HEK293T (cell line): ENCODE measurements around the gene CNOT9.

Experiments used
- CTCF ChIA-PET: fragments of 350-600 bp; formaldehyde crosslinking; extraction: SDS; loops from one replicate; lab custom pipeline; 2021; ENCODE audit warnings: antibody characterized with exemption, inconsistent platforms; lab: Yijun Ruan, JAX
- POLR2A ChIA-PET: fragments of 350-600 bp; formaldehyde crosslinking; extraction: SDS; loops from one replicate; lab custom pipeline; 2020; ENCODE audit warnings: antibody characterized with exemption, inconsistent platforms; lab: Yijun Ruan, JAX
- DNase-seq: peaks from one replicate; pipeline ENCODE4 v3.0.0; 2012; ENCODE audit warnings: mixed read lengths; ENCODE audit errors: extremely low spot score
- ARNT ChIP-seq: fragments of 450-650 bp; IDR thresholded peaks from 2 replicates; pipeline ENCODE4 v1.6.1; 2017; ENCODE audit warnings: mild to moderate bottlenecking
- BHLHE40 ChIP-seq: fragments of 450-650 bp; IDR thresholded peaks from 2 replicates; pipeline ENCODE4 v1.6.1; 2016; ENCODE audit warnings: mild to moderate bottlenecking, moderate library complexity, borderline replicate concordance
- CTBP1 ChIP-seq: fragments of 450-650 bp; IDR thresholded peaks from 2 replicates; pipeline ENCODE4 v1.6.1; 2016; ENCODE audit warnings: borderline replicate concordance
- ELF4 ChIP-seq: fragments of 450-650 bp; IDR thresholded peaks from 2 replicates; pipeline ENCODE4 v1.6.1; 2017; ENCODE audit warnings: antibody characterized with exemption
- FOXA1 ChIP-seq: fragments of 450-650 bp; IDR thresholded peaks from 2 replicates; pipeline ENCODE4 v1.6.1; 2016; ENCODE audit warnings: mild to moderate bottlenecking
- FOXK2 ChIP-seq: fragments of 450-650 bp; IDR thresholded peaks from 2 replicates; pipeline ENCODE4 v1.6.1; 2016; ENCODE audit warnings: mild to moderate bottlenecking
- FOXM1 ChIP-seq: fragments of 450-650 bp; IDR thresholded peaks from 2 replicates; pipeline ENCODE4 v1.6.1; 2017; ENCODE audit warnings: mild to moderate bottlenecking, borderline replicate concordance
- HDGF ChIP-seq: fragments of 450-650 bp; IDR thresholded peaks from 2 replicates; pipeline ENCODE4 v1.6.1; 2017; ENCODE audit warnings: antibody characterized with exemption, borderline replicate concordance
- L3MBTL2 ChIP-seq: fragments of 450-650 bp; conservative IDR thresholded peaks from 2 replicates; pipeline ENCODE4 v1.6.1; 2016; ENCODE audit warnings: mild to moderate bottlenecking
- LEF1 ChIP-seq: fragments of 450-650 bp; IDR thresholded peaks from 2 replicates; pipeline ENCODE4 v1.6.1; 2017; ENCODE audit warnings: mild to moderate bottlenecking, borderline replicate concordance
- NFRKB ChIP-seq: fragments of 450-650 bp; IDR thresholded peaks from 2 replicates; pipeline ENCODE4 v1.6.1; 2016; ENCODE audit warnings: mild to moderate bottlenecking, moderate library complexity
- SP1 ChIP-seq: fragments of 450-650 bp; IDR thresholded peaks from 2 replicates; pipeline ENCODE4 v1.6.1; 2017
- SUZ12 ChIP-seq: fragments of 450-650 bp; IDR thresholded peaks from 2 replicates; pipeline ENCODE4 v1.6.1; 2016; ENCODE audit warnings: mild to moderate bottlenecking
- TARDBP ChIP-seq: fragments of 450-650 bp; IDR thresholded peaks from 2 replicates; pipeline ENCODE4 v1.6.1; 2016
- ZNF384 ChIP-seq: fragments of 450-650 bp; IDR thresholded peaks from 2 replicates; pipeline ENCODE4 v1.6.1; 2016
- TF ChIP-seq, protein P1 (sequence below): fragments of 450-650 bp; IDR thresholded peaks from 2 replicates; pipeline ENCODE4 v1.6.1; 2016

The CNOT9 gene

DNA sequence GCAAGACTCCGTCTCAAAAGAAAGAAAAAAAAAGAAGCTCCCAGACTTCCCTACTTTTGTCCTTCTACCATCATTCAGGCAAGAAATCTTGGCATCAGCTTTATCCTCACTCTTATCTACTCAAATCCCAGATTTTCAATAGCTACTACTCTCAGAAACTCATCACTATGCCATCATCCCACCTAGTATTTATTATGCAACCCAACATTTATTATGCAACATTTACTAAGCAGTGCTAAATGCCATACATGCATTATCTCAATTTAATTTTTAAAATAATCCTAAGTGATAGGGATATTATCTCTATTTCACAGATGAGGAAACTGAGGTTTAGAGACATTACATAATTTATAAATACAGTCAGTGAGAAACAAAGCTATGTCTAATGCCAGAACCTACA is 4.6 kb upstream of the CNOT9 start:
- POLR2A ChIA-PET = no interaction called here
- no peak for DNase-seq
- TF ChIP-seq FOXA1 (no peak), CTBP1 (no peak), FOXM1 (no peak), ELF4 (no peak), NFRKB (no peak), HDGF (no peak), TARDBP (no peak), FOXK2 (no peak), SP1 (no peak), BHLHE40 (no peak)
- TF ChIP-seq, protein P1, sequence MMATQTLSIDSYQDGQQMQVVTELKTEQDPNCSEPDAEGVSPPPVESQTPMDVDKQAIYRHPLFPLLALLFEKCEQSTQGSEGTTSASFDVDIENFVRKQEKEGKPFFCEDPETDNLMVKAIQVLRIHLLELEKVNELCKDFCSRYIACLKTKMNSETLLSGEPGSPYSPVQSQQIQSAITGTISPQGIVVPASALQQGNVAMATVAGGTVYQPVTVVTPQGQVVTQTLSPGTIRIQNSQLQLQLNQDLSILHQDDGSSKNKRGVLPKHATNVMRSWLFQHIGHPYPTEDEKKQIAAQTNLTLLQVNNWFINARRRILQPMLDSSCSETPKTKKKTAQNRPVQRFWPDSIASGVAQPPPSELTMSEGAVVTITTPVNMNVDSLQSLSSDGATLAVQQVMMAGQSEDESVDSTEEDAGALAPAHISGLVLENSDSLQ = no peak
- CTCF ChIA-PET = no interaction called here

DNA sequence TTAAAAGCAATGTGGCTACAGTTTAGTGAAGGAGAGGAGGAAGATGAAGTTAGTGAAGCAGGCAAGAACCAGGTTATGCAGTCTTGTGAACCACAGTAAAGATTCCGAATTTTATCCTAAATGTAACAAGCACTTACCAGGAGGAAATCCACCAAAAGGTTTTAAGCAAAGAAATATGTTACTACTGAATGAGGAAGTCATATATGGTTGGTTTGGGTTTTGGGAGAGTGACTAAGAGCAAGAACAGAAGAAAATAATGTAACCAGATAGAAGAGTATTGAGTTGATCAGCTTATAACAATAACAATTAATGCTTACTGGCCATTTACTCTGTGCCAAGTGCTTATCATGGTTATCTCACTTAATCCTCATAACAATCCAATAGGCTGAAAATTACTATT is 2.3 kb upstream of the CNOT9 start:
- TF ChIP-seq CTBP1 = no peak
- no peak for TF ChIP-seq FOXK2
- TF ChIP-seq ARNT = no peak
- no peak for TF ChIP-seq TARDBP
- TF ChIP-seq, protein P1 = no peak
- TF ChIP-seq ZNF384 = no peak
- TF ChIP-seq L3MBTL2 = no peak
- no peak for TF ChIP-seq BHLHE40
- TF ChIP-seq FOXM1 = no peak
- TF ChIP-seq LEF1 = no peak
- TF ChIP-seq FOXA1 = no peak
- no peak for TF ChIP-seq NFRKB
- no peak for TF ChIP-seq SUZ12
- TF ChIP-seq ELF4 = no peak
- no peak for TF ChIP-seq HDGF
- TF ChIP-seq SP1 = no peak
- no peak for DNase-seq
- POLR2A ChIA-PET = no interaction called here
- CTCF ChIA-PET = no interaction called here

DNA sequence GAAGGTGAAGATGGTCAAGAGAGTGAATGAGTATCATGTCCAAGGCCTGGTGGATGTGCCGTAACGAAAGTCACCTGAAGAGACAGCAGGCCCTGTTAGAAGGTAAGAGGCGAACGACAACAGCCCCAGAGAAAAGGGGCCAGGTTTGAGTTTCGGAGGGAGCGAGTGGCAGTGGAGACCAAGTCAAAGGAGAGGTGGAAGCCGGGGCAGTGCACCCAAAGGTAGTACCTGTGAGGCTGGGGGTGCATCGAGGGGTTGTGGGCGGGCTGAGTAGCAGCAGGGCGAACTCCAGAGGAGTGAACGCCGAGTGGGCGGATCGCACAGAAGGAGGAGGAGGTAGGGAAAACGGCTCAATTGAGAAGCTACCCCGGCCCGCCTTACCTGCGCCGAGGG is 846 bp upstream of the CNOT9 start:
- CTCF ChIA-PET = no interaction called here

DNA sequence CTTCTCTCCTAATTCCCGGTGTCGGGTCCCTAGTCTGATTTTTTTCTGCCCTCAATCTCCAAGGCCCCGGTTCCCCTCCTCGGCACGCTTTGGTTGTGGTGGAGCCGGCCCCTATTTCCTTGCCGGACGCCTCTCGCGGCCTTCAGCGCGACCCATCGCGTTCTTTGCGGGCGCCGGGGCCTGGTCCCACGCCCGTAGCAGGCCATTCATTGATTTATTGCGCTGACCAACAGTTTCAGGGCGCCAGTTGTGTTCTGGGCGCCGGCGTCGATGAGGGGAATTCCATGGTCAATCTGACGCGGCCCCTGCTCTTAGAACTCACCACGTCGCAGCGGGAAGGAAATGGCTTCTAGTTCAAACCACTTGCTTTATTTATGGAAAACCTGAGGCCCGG is 396 bp downstream of the CNOT9 start:
- peak; percentile 35 for DNase-seq
- CTCF ChIA-PET = interaction anchor here (0.6 kb wide), 1 partner anchor 153 kb away, joined by 6 read pairs; no protein-coding TSS in a partner anchor
- TF ChIP-seq, protein P1 = peak; percentile 54; the same call in 1 of the 2 replicates
- TF ChIP-seq NFRKB = no peak
- POLR2A ChIA-PET = interaction anchor here (2.0 kb wide), 1 partner anchor 90 kb away, joined by 5 read pairs; the partner anchor contains the start of genes BCS1L and ZNF142

More for the DNA sequence above, 846 bp upstream of the CNOT9 start:
- DNase-seq = no peak
- POLR2A ChIA-PET = interaction anchor here (0.9 kb wide), 1 partner anchor 11 kb away, joined by 7 read pairs; no protein-coding TSS in a partner anchor
- TF ChIP-seq ELF4 = no peak
- no peak for TF ChIP-seq SUZ12
- TF ChIP-seq SP1 = no peak
- TF ChIP-seq ZNF384 = no peak
- TF ChIP-seq CTBP1 = no peak
- TF ChIP-seq FOXM1 = no peak
- TF ChIP-seq, protein P1 = no peak
- no peak for TF ChIP-seq BHLHE40
- TF ChIP-seq NFRKB = no peak
- TF ChIP-seq ARNT = no peak
- no peak for TF ChIP-seq TARDBP
- TF ChIP-seq FOXA1 = no peak
- no peak for TF ChIP-seq HDGF
- TF ChIP-seq FOXK2 = no peak
- TF ChIP-seq LEF1 = no peak

DNA sequence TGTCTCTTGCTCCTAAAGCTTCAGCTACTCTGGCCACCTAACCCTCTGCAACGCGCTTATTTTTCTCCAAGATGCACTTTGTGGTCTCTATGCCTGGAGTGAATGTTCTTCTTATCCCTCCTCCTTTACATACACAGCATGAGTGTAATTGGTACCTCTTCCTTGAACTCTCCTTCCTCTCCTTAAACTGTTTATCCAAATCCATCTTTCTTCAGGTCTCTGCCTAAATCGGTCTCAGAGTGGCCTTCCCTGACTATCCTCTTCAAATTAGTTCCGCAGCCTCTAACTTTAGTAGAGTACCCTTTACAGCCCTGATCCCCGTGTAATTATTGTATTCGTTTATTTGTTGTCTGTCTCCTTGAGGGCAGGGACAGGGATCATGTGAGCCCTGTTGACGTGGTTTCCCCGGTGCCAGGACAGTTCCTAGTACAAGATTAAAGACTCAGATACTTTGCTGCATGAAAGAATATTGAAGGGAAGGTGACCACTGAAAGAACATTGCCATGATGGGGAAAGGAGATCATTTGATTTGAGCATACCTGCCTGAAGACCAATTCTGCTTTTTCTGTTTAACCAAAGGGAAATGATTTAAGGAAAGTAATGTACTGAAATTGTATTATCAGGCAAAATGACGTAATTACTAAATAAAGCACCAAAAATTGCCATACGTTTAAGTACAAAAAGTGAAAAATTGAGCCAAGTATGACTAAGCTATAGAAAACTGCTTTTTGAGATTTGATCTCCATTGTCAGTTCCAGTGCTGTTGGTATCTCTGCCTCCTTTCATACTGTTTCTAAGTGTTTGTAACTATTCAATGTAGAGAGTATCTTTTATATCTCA is 1.2 kb downstream of the CNOT9 start:
- no peak for TF ChIP-seq CTBP1
- no peak for TF ChIP-seq FOXA1
- TF ChIP-seq HDGF = no peak
- no peak for TF ChIP-seq FOXK2
- no peak for TF ChIP-seq NFRKB
- TF ChIP-seq, protein P1 = peak; percentile 35; the same call in 1 of the 2 replicates
- no peak for TF ChIP-seq L3MBTL2
- POLR2A ChIA-PET = interaction anchor here (2.0 kb wide), 1 partner anchor 89 kb away, joined by 5 read pairs; the partner anchor contains the start of genes BCS1L and ZNF142
- CTCF ChIA-PET = no interaction called here
- DNase-seq = no peak
